ENCODE measurements around the gene PRELID1. TPM values are rescaled to one million over a fixed set of nuclear protein-coding genes. Genes with fewer than 3 reads are reported as not detected.

PRELID1 gene
- total and polyA plus RNA-seq, 2 donors (not counting 3 experiments of a cell fraction or from before 2014, with no cell fraction given) = 201 to 293 TPM

GRCh38 chr5:177313561-177314259 is 10.1 kb downstream of the PRELID1 start:
- no peak overlapping the region for H3K4me3 ChIP-seq (replicated peaks in 1 of 3; ENCODE audit: insufficient read depth in 1 of 3, low read depth in 1 of 3, low read length in 3 of 3)
- no peak overlapping the region for H2AFZ ChIP-seq (ENCODE audit: low read depth, low read length)
- CTCF ChIA-PET = no interaction called here
- H3K27me3 ChIP-seq (ENCODE audit: control insufficient read depth in 2 of 2, insufficient read depth in 2 of 2, low read length in 2 of 2) = no peaks in the 10 kb centered on the region
- peaks cover 0 to 6% of the 10 kb centered on the region in 2 experiments for H3K36me3 ChIP-seq (ENCODE audit: control insufficient read depth in 2 of 2, extremely low read depth in 1 of 2, insufficient read depth in 2 of 2, low read length in 2 of 2)
- no peak overlapping the region for H3K9ac ChIP-seq (replicated peaks; ENCODE audit: extremely low read depth, insufficient read depth, low read length)
- dilution Hi-C loops (cut with MboI; ENCODE audit: extremely low pct_ligation_motif_present, low sequenced_read_pairs) (no loop called here), intact Hi-C loops (cut with micrococcal nuclease) (loop anchor here (2.0 to 5.0 kb wide), 3 partner anchors 37 to 661 kb away; partner anchors contain the start of gene LMAN2)
- DNase-seq (ENCODE audit: low read depth, low spot score) (no peak), FAIRE-seq (no peak)
- no peak overlapping the region for H3K4me2 ChIP-seq (ENCODE audit: insufficient read depth, low read length)
- no peaks in the 10 kb centered on the region for H4K20me1 ChIP-seq (replicated peaks; ENCODE audit: control insufficient read depth, extremely low read depth, insufficient read depth, low read length)
- BruUV-seq (replicated peaks) = no TSS peak
- peaks cover 22% of the 10 kb centered on the region for H3K4me1 ChIP-seq (ENCODE audit: control insufficient read depth, extremely low read depth, insufficient read depth, low read length)
- no peaks in the 10 kb centered on the region for H3K9me3 ChIP-seq (replicated peaks; ENCODE audit: control insufficient read depth, insufficient read depth, low read length)
- H3K27ac ChIP-seq (ENCODE audit: insufficient read depth, low read depth, low read length) = no peak overlapping the region
- peaks cover 10% of the 10 kb centered on the region for H3K79me2 ChIP-seq (ENCODE audit: control insufficient read depth, insufficient read depth, low read length)
- POLR2A ChIA-PET = interaction anchor here (0.6 kb wide), 1 partner anchor 31 kb away, joined by 5 read pairs; no protein-coding TSS in a partner anchor
- TF ChIP-seq EZH2 (IDR thresholded peaks at IDR 0.05; ENCODE audit: borderline replicate concordance, low read depth, low read length, severe bottlenecking) = no peak
- no peak for TF ChIP-seq POLR2AphosphoS5 (IDR thresholded peaks at IDR 0.05; ENCODE audit: insufficient read depth, low read depth, low read length)
- TF ChIP-seq POLR2A (IDR thresholded peaks at IDR 0.05; ENCODE audit: low read depth, low read length) = no peak
- TF ChIP-seq JUN (IDR thresholded peaks at IDR 0.05; ENCODE audit: borderline replicate concordance, insufficient read depth, insufficient read length, low read depth) = no peak
- TF ChIP-seq FOS (IDR thresholded peaks at IDR 0.05; ENCODE audit: borderline replicate concordance, insufficient read depth, low read length) = no peak
- no peak for TF ChIP-seq CTCF (IDR thresholded peaks at IDR 0.05; ENCODE audit: extremely low read depth in 1 of 2, insufficient read depth in 1 of 2, low read depth in 1 of 2, low read length in 2 of 2)
- no peaks in the 10 kb centered on the region for H3K9me1 ChIP-seq (replicated peaks; ENCODE audit: control insufficient read depth, extremely low read depth, insufficient read depth, low read length)
